K562 (cell line): ENCODE results near the gene WWP2. TPM values are rescaled to one million over a fixed set of nuclear protein-coding genes. Genes with fewer than 3 reads are reported as not detected.

Experiments used
- ATAC-seq: fragments of 200-7000 bp; cut with Tn5 transposase; 3 replicates; pipeline ENCODE4 v1.9.1; 2020; ENCODE audit warnings: moderate library complexity
- BruUV-seq: library from RNA; stranded (reverse); fragments of 400-500 nt; replicated peaks from 2 replicates; lab custom pipeline; 2021; lab: Mats Ljungman, UMichigan
- CTCF ChIA-PET: fragments of 300-600 bp; formaldehyde crosslinking; extraction: SDS; loops from one replicate; lab custom pipeline; 2021; ENCODE audit warnings: low intra/inter-chr PET ratio; lab: Yijun Ruan, JAX
- POLR2A ChIA-PET: fragments of 300-600, 350-650 bp; sonication (Branson Sonifier 250); formaldehyde crosslinking; extraction: SDS; loops from one replicate; lab custom pipeline; 2021; ENCODE audit warnings: antibody characterized with exemption, inconsistent platforms; lab: Yijun Ruan, JAX
- DNase-seq, 4 experiments: peaks; one replicate each; pipeline versions ENCODE4 v3.0.0 to v3.0.0-alpha.2; 2011 to 2018; ENCODE audit warnings: low spot score in 3 of 4, mixed read lengths in 3 of 4; ENCODE audit errors: extremely low read depth in 1 of 4
- FAIRE-seq: peaks from 2 replicates; lab custom pipeline; 2011; peaks lifted over from hg19 to GRCh38; lab: Jason Lieb, UNC
- H2AFZ ChIP-seq: 2 replicates; pipeline ENCODE4 v1.6.0; 2011; ENCODE audit warnings: low read depth, low read length, control low read depth, inconsistent platforms
- H3K27ac ChIP-seq: fragments of 200-600 bp; 3 replicates; pipeline ENCODE4 v1.8.0; 2011; ENCODE audit warnings: low read depth, mild to moderate bottlenecking, control low read depth, inconsistent platforms, low read length, moderate library complexity, mixed read lengths; ENCODE audit errors: extremely low read depth
- H3K27me3 ChIP-seq, 2 experiments: fragments of 300-600 bp in 1 of 2; 2 replicates in 1 of 2; 3 replicates in 1 of 2; pipeline versions ENCODE4 v1.6.0 to v1.8.0; 2011; ENCODE audit warnings: inconsistent platforms in 2 of 2, low read length in 2 of 2, mild to moderate bottlenecking in 1 of 2, mixed read lengths in 1 of 2, moderate library complexity in 1 of 2; ENCODE audit not compliant: control insufficient read depth in 2 of 2, insufficient read depth in 2 of 2
- H3K36me3 ChIP-seq: fragments of 300-600 bp; 3 replicates; pipeline ENCODE4 v1.8.0; 2011; ENCODE audit warnings: mild to moderate bottlenecking, low read length, inconsistent platforms; ENCODE audit not compliant: control insufficient read depth, insufficient read depth
- H3K4me1 ChIP-seq, 2 experiments: fragments of 200-600 bp in 1 of 2; replicated peaks in 1 of 2; 2 replicates in 1 of 2; 3 replicates in 1 of 2; pipeline versions ENCODE4 v1.5.1 to v1.8.0; 2011; ENCODE audit warnings: inconsistent platforms in 2 of 2, low read length in 2 of 2, mild to moderate bottlenecking in 1 of 2, mixed read lengths in 1 of 2, moderate library complexity in 1 of 2; ENCODE audit not compliant: control insufficient read depth in 2 of 2, insufficient read depth in 2 of 2
- H3K4me2 ChIP-seq: 2 replicates; pipeline ENCODE4 v1.6.1; 2011; ENCODE audit warnings: low read length, control low read depth, inconsistent platforms, mixed read lengths; ENCODE audit not compliant: insufficient read depth
- H3K4me3 ChIP-seq: fragments of 200-600 bp; sonication (generic), shearing (Covaris generic); 2 replicates; pipeline ENCODE4 v1.5.1; 2016; ENCODE audit warnings: control low read depth, inconsistent platforms
- H3K79me2 ChIP-seq: fragments of 200-600 bp; 3 replicates; pipeline ENCODE4 v1.8.0; 2011; ENCODE audit warnings: low read length, inconsistent platforms; ENCODE audit not compliant: control insufficient read depth, insufficient read depth
- H3K9ac ChIP-seq, 2 experiments: 2 replicates each; pipeline versions ENCODE4 v1.6.0 to v1.6.1; 2011; ENCODE audit warnings: low read depth in 2 of 2, low read length in 2 of 2, control low read depth in 1 of 2, inconsistent platforms in 1 of 2, mild to moderate bottlenecking in 1 of 2, mixed read lengths in 1 of 2; ENCODE audit not compliant: insufficient read depth in 1 of 2
- H3K9me1 ChIP-seq: one replicate; pipeline ENCODE4 v1.6.0; 2011; ENCODE audit warnings: inconsistent platforms, mild to moderate bottlenecking, low read length, moderate library complexity; ENCODE audit not compliant: control insufficient read depth, insufficient read depth
- H3K9me3 ChIP-seq: replicated peaks from 2 replicates; pipeline ENCODE4 v1.5.1; 2011; ENCODE audit warnings: low read depth, low read length, inconsistent platforms; ENCODE audit not compliant: control insufficient read depth, insufficient read depth
- H4K20me1 ChIP-seq: replicated peaks from 2 replicates; pipeline ENCODE4 v1.6.1; 2011; ENCODE audit warnings: low read length, inconsistent platforms, mixed read lengths; ENCODE audit not compliant: control insufficient read depth, insufficient read depth
- ATF3 ChIP-seq, 2 experiments: fragments of 450-650 bp in 1 of 2; sonication (generic) in 1 of 2; formaldehyde crosslinking in 1 of 2; IDR thresholded peaks in 1 of 2; conservative IDR thresholded peaks in 1 of 2; 2 replicates each; pipeline versions ENCODE4 v1.6.1 to v1.8.1; 2016 to 2023; ENCODE audit warnings: mild to moderate bottlenecking in 2 of 2, moderate library complexity in 2 of 2, inconsistent platforms in 1 of 2, missing genetic modification reagents in 1 of 2
- CBX3 ChIP-seq, 2 experiments: IDR thresholded peaks; 1 replicate in 1 of 2; 2 replicates in 1 of 2; pipeline ENCODE4 v1.6.1; 2012; ENCODE audit warnings: inconsistent platforms in 2 of 2, low read length in 2 of 2, borderline replicate concordance in 1 of 2, control low read depth in 1 of 2
- CEBPG ChIP-seq, 3 experiments: fragments of 200-800 bp in 1 of 3; sonication (Bioruptor generic) in 1 of 3; sonication (generic) in 1 of 3; formaldehyde crosslinking in 1 of 3; IDR thresholded peaks in 2 of 3; conservative IDR thresholded peaks in 1 of 3; 2 replicates each; pipeline versions ENCODE4 v1.6.1 to v1.8.0; 2016 to 2022; ENCODE audit warnings: missing compliant biosample characterization in 2 of 3, missing genetic modification characterization in 2 of 3, mild to moderate bottlenecking in 1 of 3, missing genetic modification reagents in 1 of 3
- DACH1 ChIP-seq: fragments of 450-650 bp; IDR thresholded peaks from 2 replicates; pipeline ENCODE4 v1.6.1; 2018; ENCODE audit not compliant: partially characterized antibody
- FOXA1 ChIP-seq: fragments of 450-650 bp; IDR thresholded peaks from 2 replicates; pipeline ENCODE4 v1.6.1; 2016; ENCODE audit warnings: mild to moderate bottlenecking, borderline replicate concordance
- HLTF ChIP-seq: fragments of 450-650 bp; IDR thresholded peaks from 2 replicates; pipeline ENCODE4 v1.6.1; 2016
- PHB ChIP-seq: fragments of 250-450 bp; sonication (Bioruptor Pico); IDR thresholded peaks from 2 replicates; pipeline ENCODE4 v1.5.0; 2021
- POLR2B ChIP-seq: fragments of 450-650 bp; IDR thresholded peaks from 2 replicates; pipeline ENCODE4 v1.6.1; 2018; ENCODE audit warnings: low read depth; ENCODE audit not compliant: partially characterized antibody
- SMC3 ChIP-seq: conservative IDR thresholded peaks from 2 replicates; pipeline ENCODE4 v1.6.1; 2011; ENCODE audit warnings: low read depth, low read length, improper control_type of control experiment; ENCODE audit not compliant: insufficient read depth
- WHSC1 ChIP-seq: IDR thresholded peaks from one replicate; pipeline ENCODE4 v1.6.1; 2012; ENCODE audit warnings: low read length, control low read depth, inconsistent platforms
- ZC3H8 ChIP-seq: fragments of 450-650 bp; IDR thresholded peaks from 2 replicates; pipeline ENCODE4 v1.6.1; 2017
- WGBS: fragments of 100-300 bp; shearing (Covaris generic); methylation state at CpG from one replicate; pipeline ENCODE4 v1.1.6; 2016; ENCODE audit warnings: low coverage, mixed read lengths; ENCODE audit not compliant: insufficient coverage; ENCODE audit errors: missing lambda C conversion rate; 5-methylcytosine and 5-hydroxymethylcytosine counted together
- in situ Hi-C: fragments of 300-500 bp; cut with MboI; formaldehyde crosslinking; loops from 4 replicates; pipeline ENCODE4 v1.15.0; 2018; ENCODE audit warnings: inconsistent platforms, mixed read lengths
- intact Hi-C: fragments of 100-400 bp; cut with micrococcal nuclease; formaldehyde crosslinking; loops from 2 replicates; pipeline ENCODE4 v1.14.2; 2022
- polyA plus RNA-seq, 8 experiments: library from polyadenylated mRNA; depleted of rRNA in 4 of 8; stranded (reverse) in 5 of 8; unstranded in 3 of 8; fragments of >200 nt; fragmentation: Nextera tagmentation in 2 of 8; fragmentation: Illumina TruSeq in 1 of 8; extraction: Ambion mirVana in 2 of 8; extraction: Trizol in 1 of 8; gene quantifications; 2 replicates each; pipeline versions ENCODE4 v1.2.1 to v1.2.3, GENCODE V29; 2011 to 2014; ENCODE audit warnings: inconsistent platforms in 1 of 8, missing spikeins in 1 of 8
- total RNA-seq, 7 experiments: library from RNA; depleted of rRNA in 6 of 7; stranded (reverse); fragments of >200 nt in 6 of 7; fragmentation: Illumina TruSeq in 2 of 7; extraction: Trizol in 2 of 7; gene quantifications; 2 replicates each; pipeline versions ENCODE4 v1.2.1 to v1.2.3, GENCODE V29; 2011 to 2021; ENCODE audit warnings: low replicate concordance in 1 of 7
- TF ChIP-seq, protein P1 (sequence below), 2 experiments: fragments of 200-800 bp in 1 of 2; sonication (Bioruptor generic) in 1 of 2; sonication (generic) in 1 of 2; formaldehyde crosslinking in 1 of 2; IDR thresholded peaks in 1 of 2; conservative IDR thresholded peaks in 1 of 2; 2 replicates each; pipeline versions ENCODE4 v1.5.0 to v1.6.1; 2016 to 2020; ENCODE audit warnings: missing compliant biosample characterization in 1 of 2, missing genetic modification characterization in 1 of 2, missing genetic modification reagents in 1 of 2

The WWP2 gene
- total and polyA plus RNA-seq, 9 of the 15 experiments (the other 6 are each of a cell fraction or from before 2014, with no cell fraction given) = 1.9 to 34.4 (median 14.6) TPM

GRCh38 chr16:69888005-69888590 lies 126.0 kb downstream of the WWP2 start:
- 85% methylated on average over 15 of the region's 15 CpGs for WGBS
- Histone ChIP-seq H2AFZ (no peak overlapping the region), H3K79me2 (no peaks in the 10 kb centered on the region), H3K27me3 (no peaks in the 10 kb centered on the region), H3K4me1 (no peaks in the 10 kb centered on the region; a peak in 1 of 5 replicates), H3K4me2 (no peak overlapping the region), H3K9me3 (no peaks in the 10 kb centered on the region), H3K9ac (no peak overlapping the region), H3K9me1 (no peaks in the 10 kb centered on the region), H3K36me3 (peaks cover 9% of the 10 kb centered on the region; the same call in 2 of the 3 replicates), H4K20me1 (no peaks in the 10 kb centered on the region), H3K27ac (no peak overlapping the region), H3K4me3 (no peak overlapping the region)
- intact Hi-C loops (no loop called here), in situ Hi-C loops (no loop called here)
- CTCF ChIA-PET = no interaction called here
- TF ChIP-seq CBX3 (IDR thresholded peaks at IDR 0.05; ENCODE audit: borderline replicate concordance in 1 of 2, low read length in 2 of 2) = no peak
- no peak for TF ChIP-seq HLTF
- TF ChIP-seq FOXA1 = no peak
- TF ChIP-seq, protein P1, sequence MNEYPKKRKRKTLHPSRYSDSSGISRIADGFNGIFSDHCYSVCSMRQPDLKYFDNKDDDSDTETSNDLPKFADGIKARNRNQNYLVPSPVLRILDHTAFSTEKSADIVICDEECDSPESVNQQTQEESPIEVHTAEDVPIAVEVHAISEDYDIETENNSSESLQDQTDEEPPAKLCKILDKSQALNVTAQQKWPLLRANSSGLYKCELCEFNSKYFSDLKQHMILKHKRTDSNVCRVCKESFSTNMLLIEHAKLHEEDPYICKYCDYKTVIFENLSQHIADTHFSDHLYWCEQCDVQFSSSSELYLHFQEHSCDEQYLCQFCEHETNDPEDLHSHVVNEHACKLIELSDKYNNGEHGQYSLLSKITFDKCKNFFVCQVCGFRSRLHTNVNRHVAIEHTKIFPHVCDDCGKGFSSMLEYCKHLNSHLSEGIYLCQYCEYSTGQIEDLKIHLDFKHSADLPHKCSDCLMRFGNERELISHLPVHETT (CRISPR knock-in tag; conservative IDR thresholded peaks at IDR 0.05 in 1 of 2, IDR thresholded peaks at IDR 0.05 in 1 of 2) = no peak
- no peak for TF ChIP-seq SMC3
- TF ChIP-seq POLR2B = no peak
- TF ChIP-seq ATF3 (IDR thresholded peaks at IDR 0.05) = no peak
- TF ChIP-seq ATF3 (CRISPR knock-in tag; conservative IDR thresholded peaks at IDR 0.05) = no peak
- TF ChIP-seq WHSC1 = no peak
- TF ChIP-seq PHB = no peak
- TF ChIP-seq CEBPG (CRISPR knock-in tag; IDR thresholded peaks at IDR 0.05) = no peak
- TF ChIP-seq CEBPG (tag; conservative IDR thresholded peaks at IDR 0.05 in 1 of 2, IDR thresholded peaks at IDR 0.05 in 1 of 2) = no peak
- TF ChIP-seq DACH1 = no peak
- no peak for TF ChIP-seq ZC3H8
- BruUV-seq = no TSS peak
- ATAC-seq = no peak
- POLR2A ChIA-PET = no interaction called here
- DNase-seq = no peak
- FAIRE-seq = no peak
